Immature natural killer cell (primary cell): ENCODE measurements around the gene SLC22A16. TPM values are rescaled to one million over a fixed set of nuclear protein-coding genes. Genes with fewer than 3 reads are reported as not detected.

Source experiments
- DNase-seq, 3 donors: peaks; one replicate each; pipeline ENCODE4 v3.0.0; 2022; ENCODE audit warnings: mixed read lengths in 1 of 3
- H3K27ac Mint-ChIP-seq, 6 donors: one replicate each; pipeline ENCODE4 v1.8.0; 2020; ENCODE audit warnings: mixed read lengths in 6 of 6, mild to moderate bottlenecking in 5 of 6, inconsistent platforms in 4 of 6, moderate library complexity in 3 of 6
- H3K27me3 Mint-ChIP-seq, 3 donors: one replicate each; pipeline ENCODE4 v1.8.0; 2020 to 2021; ENCODE audit warnings: low read depth in 3 of 3, mild to moderate bottlenecking in 3 of 3, mixed read lengths in 3 of 3, moderate library complexity in 3 of 3, inconsistent platforms in 1 of 3
- H3K36me3 Mint-ChIP-seq, 3 donors: one replicate each; pipeline ENCODE4 v1.8.0; 2020; ENCODE audit warnings: mixed read lengths in 3 of 3, inconsistent platforms in 2 of 3, mild to moderate bottlenecking in 2 of 3
- H3K4me1 Mint-ChIP-seq, 2 donors: one replicate each; pipeline ENCODE4 v1.8.0; 2020; ENCODE audit warnings: inconsistent platforms in 2 of 2, mild to moderate bottlenecking in 2 of 2, mixed read lengths in 2 of 2, moderate library complexity in 1 of 2
- H3K4me3 Mint-ChIP-seq, 5 donors: one replicate each; pipeline ENCODE4 v1.8.0; 2020; ENCODE audit warnings: mild to moderate bottlenecking in 5 of 5, mixed read lengths in 5 of 5, inconsistent platforms in 3 of 5, moderate library complexity in 3 of 5
- H3K9me3 Mint-ChIP-seq, 6 donors: one replicate each; pipeline ENCODE4 v1.8.0; 2020; ENCODE audit warnings: mild to moderate bottlenecking in 6 of 6, mixed read lengths in 6 of 6, inconsistent platforms in 4 of 6, moderate library complexity in 3 of 6
- polyA plus RNA-seq, 3 donors: library from polyadenylated mRNA; unstranded; fragments of 300-500 nt; fragmentation: Illumina TruSeq; gene quantifications; one replicate each; pipeline ENCODE4 v1.2.3, GENCODE V29; 2021

SLC22A16 gene
- polyA plus RNA-seq, 3 donors from 2014 or later, result not detected

DNA sequence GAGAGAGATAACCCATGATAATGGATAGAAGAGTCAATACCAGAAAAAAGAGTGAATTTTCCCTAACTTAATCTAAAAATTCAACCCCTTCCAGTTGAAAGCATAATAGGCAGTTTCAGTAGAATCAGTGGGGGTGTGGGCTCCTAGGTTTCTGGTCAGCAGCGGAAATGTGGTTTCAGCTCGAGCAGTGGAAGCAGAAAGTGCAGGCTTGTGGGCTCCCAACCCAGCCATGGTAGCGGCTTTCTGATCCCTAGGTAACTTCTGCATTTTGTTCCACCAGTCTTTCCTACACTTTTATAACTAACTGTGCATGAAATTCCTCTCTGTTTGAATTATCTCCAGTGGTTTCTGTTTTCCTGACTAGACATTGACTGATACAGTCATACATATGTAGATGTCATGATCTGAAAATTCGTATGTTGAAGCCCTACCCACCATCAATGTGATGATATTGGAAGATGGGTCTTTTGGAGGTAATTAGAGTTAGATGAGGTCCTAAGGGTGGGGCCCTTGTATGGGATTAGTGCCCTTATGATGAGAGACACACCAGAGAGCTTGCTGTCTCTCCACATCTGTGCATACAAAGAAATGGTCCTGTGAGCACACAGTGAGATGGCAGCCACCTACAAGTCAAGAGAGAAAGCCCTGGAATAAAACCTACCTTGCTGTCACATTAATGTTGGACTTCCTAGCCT is 54.5 kb downstream of the SLC22A16 start:
- Mint-ChIP-seq H3K4me3 (peak overlapping the region; percentile 7 to 51 (median 38)), H3K27ac (no peak overlapping the region), H3K27me3 (peaks cover 2 to 26% (median 7%) of the 10 kb centered on the region in 3 donors)

DNA sequence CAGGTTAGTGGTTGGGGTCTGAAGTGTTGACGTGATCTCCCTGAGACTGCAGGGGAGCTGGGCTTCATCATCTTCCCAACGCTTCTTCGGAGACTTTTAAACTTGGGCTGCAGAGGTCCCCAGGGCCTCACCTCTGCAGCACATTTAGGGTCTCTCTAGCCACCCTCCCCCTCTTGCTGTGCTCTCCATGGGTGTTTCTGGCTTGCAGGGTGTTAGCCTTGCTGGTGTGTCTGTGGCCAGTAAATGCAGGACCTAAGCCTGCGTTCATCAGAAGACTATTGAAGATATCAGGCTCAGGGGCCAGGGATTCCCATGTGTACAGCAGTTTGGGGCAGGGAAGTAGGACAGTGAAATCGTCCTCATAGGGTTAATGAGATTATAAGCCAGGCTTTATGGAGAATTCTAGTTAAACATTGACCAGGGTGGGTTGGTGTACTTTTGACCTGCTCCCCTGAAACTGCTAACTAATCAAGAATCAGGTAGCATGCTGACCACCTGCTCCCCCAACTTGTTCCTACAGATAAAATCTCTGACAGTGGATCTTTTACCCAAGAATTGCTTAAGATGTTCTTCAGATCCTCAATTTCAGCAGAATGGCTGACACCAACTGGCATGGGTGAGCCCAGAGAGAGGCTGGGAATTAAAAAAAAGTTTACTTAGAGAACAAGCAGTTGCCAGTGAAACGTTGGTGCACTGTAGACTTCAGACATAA is 57.2 kb downstream of the SLC22A16 start:
- Mint-ChIP-seq H3K4me3 (no peak overlapping the region), H3K9me3 (peaks cover 0 to 7% (median 5%) of the 10 kb centered on the region in 6 donors), H3K36me3 (peaks cover 0 to 6% (median 4%) of the 10 kb centered on the region in 3 donors), H3K4me1 (peaks cover 23 to 30% of the 10 kb centered on the region in 2 donors), H3K27ac (no peak overlapping the region), H3K27me3 (peaks cover 2 to 18% (median 7%) of the 10 kb centered on the region in 3 donors)
- no peak for DNase-seq

More for the DNA sequence above, 54.5 kb downstream of the SLC22A16 start:
- H3K9me3 Mint-ChIP-seq, result peaks cover 0 to 7% (median 5%) of the 10 kb centered on the region in 6 donors
- H3K4me1 Mint-ChIP-seq, result peaks cover 13 to 22% of the 10 kb centered on the region in 2 donors
- DNase-seq, result peak; percentile 19 to 21 (median 20)
- peaks cover 0 to 6% (median 4%) of the 10 kb centered on the region in 3 donors for H3K36me3 Mint-ChIP-seq

DNA sequence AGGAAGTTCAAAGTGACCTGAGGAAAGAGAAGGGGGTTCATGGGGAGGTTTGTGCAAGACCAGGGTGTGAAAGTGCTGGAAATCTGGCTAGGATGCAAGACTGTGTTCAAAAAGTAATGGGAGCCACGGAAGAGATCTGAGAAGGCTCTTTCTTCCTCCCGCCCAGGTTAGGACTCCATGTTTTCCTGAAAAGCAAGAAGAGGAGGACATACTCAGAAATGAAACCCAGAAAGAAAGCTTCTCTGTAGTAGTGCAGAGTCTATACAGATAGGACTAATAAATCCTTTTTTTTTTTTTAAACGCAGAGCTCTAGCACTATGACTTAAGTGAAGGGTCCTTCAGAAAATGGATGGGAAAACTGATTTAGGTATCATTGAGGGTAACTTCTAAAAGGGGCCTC is 57.8 kb downstream of the SLC22A16 start:
- H3K27ac Mint-ChIP-seq, result no peak overlapping the region
- peaks cover 0 to 7% (median 4%) of the 10 kb centered on the region in 6 donors for H3K9me3 Mint-ChIP-seq
- H3K4me1 Mint-ChIP-seq, result peaks cover 23 to 30% of the 10 kb centered on the region in 2 donors

DNA sequence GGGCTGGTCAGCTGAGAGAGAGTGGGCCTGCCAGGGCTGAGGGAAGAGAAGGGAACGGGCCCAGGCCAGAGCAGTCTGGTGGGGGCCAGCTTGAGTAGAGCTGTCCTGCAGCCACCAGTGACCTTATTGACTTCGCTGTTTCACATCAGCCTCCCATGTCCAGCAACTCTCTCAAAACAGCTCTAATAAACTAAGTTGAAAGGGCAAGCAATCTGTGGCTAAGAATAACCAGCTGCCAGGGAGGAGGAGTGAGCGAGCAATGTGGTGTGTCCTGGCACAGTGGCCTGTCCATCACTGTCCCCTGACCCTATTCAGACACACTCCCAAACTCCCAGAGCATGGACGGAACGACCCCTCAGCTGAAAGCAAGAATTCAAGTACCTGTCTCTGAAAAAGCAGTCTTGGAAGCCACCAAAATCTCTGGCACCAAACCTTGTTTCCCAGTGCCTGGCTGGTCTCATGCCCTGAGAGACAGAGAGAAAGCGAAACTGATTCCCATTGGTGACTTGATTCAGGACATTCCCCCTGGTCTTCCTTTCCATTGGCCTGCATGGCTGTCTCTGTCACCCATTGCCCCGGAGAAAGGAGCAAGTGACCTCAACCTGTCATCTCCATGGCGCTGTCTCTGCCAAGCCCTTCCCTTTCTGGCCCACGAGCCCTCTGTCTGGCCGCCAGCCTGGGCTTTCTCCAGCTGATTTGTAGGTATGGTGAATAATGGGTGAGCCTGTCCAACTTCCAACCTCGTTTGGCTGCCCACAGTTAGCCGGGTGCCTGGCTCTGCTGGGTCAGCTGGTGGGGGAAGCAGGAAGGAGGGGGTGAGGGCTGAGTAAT is 61.1 kb downstream of the SLC22A16 start, which contains the start of gene DDO:
Gene DDO, minus strand, starts transcription at position 490 of the 831 bp plus-strand sequence. CDS start 2,113 bp downstream, outside the sequence.
- no peaks in the 10 kb centered on the region for H3K9me3 Mint-ChIP-seq
- H3K36me3 Mint-ChIP-seq, result no peaks in the 10 kb centered on the region
- DNase-seq, result no peak
- H3K27ac Mint-ChIP-seq, result peak within 1 kb of the TSS in 3 of 6 donors; percentile 4 to 53 (median 50)
- peaks cover 13 to 20% of the 10 kb centered on the region in 2 donors for H3K4me1 Mint-ChIP-seq
- H3K4me3 Mint-ChIP-seq, result peak within 1 kb of the TSS; percentile 13 to 70 (median 25)
- peaks cover 0 to 4% (median 0%) of the 10 kb centered on the region in 3 donors for H3K27me3 Mint-ChIP-seq

More for the DNA sequence above, 57.8 kb downstream of the SLC22A16 start:
- Mint-ChIP-seq H3K27me3 (peaks cover 0 to 12% (median 4%) of the 10 kb centered on the region in 3 donors), H3K36me3 (peaks cover 0 to 6% (median 4%) of the 10 kb centered on the region in 3 donors), H3K4me3 (no peak overlapping the region)
- DNase-seq, result no peak

DNA sequence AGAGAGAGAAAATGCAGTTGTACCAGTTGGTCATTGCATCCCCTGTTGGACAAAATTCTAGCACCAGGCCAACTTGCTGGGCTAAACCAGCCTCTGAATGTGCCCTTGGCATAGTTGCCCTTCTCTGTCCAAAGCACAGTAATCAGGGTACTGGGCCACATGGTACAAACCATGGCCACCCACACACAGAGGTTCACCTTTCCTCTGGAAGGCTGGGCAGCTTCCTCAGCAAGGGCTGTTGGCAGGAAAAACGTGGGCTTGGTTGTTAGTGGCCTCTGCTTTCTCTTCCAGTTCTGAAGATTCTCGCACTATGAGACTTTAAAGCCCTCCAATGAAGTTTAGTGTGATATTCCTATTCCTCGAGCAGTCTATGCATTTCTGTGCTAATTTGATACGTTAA is 61.7 kb downstream of the SLC22A16 start:
- peak overlapping the region in 1 of 6 donors; percentile 50 for H3K27ac Mint-ChIP-seq
- H3K9me3 Mint-ChIP-seq, result no peaks in the 10 kb centered on the region
- peaks cover 13 to 20% of the 10 kb centered on the region in 2 donors for H3K4me1 Mint-ChIP-seq
- no peaks in the 10 kb centered on the region for H3K27me3 Mint-ChIP-seq
- no peak for DNase-seq
- H3K36me3 Mint-ChIP-seq, result no peaks in the 10 kb centered on the region
- no peak overlapping the region for H3K4me3 Mint-ChIP-seq

DNA sequence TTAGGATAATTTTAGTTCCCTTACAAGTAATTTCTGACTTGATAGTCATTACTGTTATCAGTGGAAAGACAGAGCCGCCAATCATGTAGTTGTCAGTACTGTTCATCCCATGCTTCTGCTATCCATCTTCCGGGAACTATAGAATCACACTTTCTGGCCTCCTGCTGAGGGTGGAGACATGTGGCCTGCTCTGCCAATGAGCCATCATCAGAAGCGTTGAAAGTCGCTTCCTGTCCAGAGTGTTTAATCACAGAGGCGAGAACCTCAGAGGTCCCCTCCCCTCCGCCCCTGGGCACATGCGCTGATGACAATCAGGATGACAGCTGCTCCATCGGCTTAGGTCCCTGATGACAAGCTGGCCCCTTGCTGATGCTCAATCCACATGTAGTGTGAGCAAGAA is 64.1 kb downstream of the SLC22A16 start:
- Mint-ChIP-seq H3K4me3 (no peak overlapping the region), H3K27ac (no peak overlapping the region), H3K4me1 (peaks cover 13 to 20% of the 10 kb centered on the region in 2 donors), H3K36me3 (no peaks in the 10 kb centered on the region), H3K27me3 (no peaks in the 10 kb centered on the region), H3K9me3 (no peaks in the 10 kb centered on the region)
- peak in 1 of 3 donors; percentile 6 for DNase-seq

DNA sequence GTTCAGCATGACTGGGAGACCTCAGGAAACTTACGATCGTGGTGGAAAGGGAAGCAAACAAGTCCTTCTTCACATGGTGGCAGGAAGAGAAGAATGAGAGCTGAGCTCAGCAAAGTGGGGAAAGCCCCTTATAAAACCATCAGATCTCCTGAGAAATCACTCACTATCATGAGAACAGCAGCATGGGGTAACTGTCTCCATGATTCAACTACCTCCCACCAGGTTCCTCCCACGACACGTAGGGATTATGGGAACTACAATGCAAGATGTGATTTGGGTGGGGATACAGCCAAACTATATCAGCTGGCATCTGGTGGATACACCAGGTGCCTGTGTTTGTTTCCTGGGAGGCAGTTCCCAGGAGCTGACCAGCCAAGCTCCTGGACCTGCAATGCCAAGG is 65.9 kb downstream of the SLC22A16 start:
- H3K27me3 Mint-ChIP-seq, result no peaks in the 10 kb centered on the region
- no peaks in the 10 kb centered on the region for H3K36me3 Mint-ChIP-seq
- H3K9me3 Mint-ChIP-seq, result no peaks in the 10 kb centered on the region
- no peak overlapping the region for H3K4me3 Mint-ChIP-seq
- peaks cover 11 to 20% of the 10 kb centered on the region in 2 donors for H3K4me1 Mint-ChIP-seq
- DNase-seq, result no peak
- H3K27ac Mint-ChIP-seq, result no peak overlapping the region

DNA sequence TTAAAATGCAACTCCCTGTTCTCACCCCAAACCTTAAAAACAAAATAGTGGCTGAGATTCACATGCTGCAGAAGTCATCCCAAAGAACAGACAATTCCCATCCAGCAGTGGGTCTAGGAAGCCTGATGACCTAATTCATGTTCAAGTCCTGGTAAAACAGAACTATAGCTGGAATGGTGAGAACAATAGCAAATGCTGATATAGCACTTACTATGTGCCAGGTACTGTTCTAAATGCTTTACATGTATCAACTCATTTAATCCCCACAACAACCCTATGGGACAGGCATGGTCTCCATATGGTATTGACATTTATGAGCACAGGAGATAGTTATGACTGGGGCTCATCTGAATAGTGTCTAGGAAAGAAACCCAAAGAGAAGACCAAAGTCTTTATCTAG is 66.6 kb downstream of the SLC22A16 start:
- no peak for DNase-seq
- H3K4me3 Mint-ChIP-seq, result no peak overlapping the region
- H3K27ac Mint-ChIP-seq, result no peak overlapping the region
- H3K4me1 Mint-ChIP-seq, result peaks cover 4 to 14% of the 10 kb centered on the region in 2 donors
- H3K36me3 Mint-ChIP-seq, result no peaks in the 10 kb centered on the region
- H3K27me3 Mint-ChIP-seq, result no peaks in the 10 kb centered on the region
- no peaks in the 10 kb centered on the region for H3K9me3 Mint-ChIP-seq

DNA sequence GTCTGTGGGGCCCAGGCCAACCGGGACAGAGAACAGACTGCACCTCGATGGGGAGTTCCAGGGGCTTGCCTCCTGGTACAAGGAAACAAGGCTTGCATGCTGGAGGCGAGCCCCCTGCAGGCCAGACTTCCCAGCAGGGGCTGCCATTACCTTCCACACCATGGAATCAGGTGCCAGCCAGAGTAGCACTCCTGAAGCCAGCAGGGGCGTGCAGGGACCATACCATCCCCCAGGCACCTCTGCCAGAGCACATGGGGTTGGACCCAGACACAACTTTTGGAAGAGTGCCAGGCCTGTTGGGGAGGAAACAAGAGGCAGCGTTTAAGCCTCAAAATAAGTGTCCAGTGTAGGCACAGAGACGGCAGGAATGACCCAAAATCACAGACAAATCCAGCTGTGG is 67.5 kb downstream of the SLC22A16 start:
- Mint-ChIP-seq H3K27me3 (no peaks in the 10 kb centered on the region), H3K9me3 (no peaks in the 10 kb centered on the region), H3K27ac (no peak overlapping the region)

DNA sequence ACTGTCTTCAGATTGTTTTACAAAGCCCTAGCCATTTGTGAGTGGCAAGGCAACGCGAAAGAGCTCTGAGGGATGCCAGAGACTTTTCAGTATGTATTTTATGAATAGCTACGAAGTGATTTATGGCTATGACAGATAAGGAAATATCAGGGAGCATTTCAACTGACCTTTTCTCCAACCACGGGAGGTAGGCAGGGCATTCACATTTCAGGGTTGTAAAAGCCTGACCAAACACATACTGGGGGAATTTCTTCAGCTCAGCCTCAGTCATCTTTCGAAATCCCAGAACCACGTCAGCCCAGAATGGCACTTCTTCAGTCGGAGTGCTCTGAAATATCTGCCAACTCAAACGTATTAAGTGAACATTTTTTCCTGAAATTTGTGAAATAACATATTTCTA is 71.8 kb downstream of the SLC22A16 start:
- H3K36me3 Mint-ChIP-seq, result no peaks in the 10 kb centered on the region
- DNase-seq, result no peak
- H3K4me3 Mint-ChIP-seq, result no peak overlapping the region

More for the DNA sequence above, 67.5 kb downstream of the SLC22A16 start:
- Mint-ChIP-seq H3K4me1 (peaks cover 4 to 12% of the 10 kb centered on the region in 2 donors), H3K36me3 (no peaks in the 10 kb centered on the region), H3K4me3 (no peak overlapping the region)
- no peak for DNase-seq

DNA sequence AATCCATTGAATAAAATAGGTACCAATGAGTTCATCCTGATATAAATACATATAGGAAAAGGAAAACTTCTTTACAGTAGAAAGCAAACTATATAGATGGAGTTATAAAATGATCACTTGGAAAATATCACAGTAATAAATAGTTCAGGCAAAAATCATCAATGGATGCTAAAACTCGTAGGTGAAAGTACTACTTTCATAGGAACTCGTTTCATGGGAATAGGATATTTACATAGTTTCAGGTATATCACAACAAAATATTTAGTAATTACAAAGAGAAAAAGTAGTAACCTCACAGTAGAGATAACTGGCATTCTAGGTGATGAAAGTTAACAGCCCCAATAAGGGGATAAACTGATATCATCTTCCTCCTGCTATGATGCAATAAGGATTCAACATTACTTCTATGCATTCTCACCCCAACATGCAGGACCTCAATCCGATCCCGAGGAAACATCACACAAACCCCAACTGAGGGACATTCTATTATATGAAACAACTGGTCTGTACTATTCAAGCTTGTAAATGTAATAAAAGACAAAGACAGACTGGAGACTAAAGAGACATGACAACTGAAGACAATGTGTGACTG is 74.7 kb downstream of the SLC22A16 start:
- no peaks in the 10 kb centered on the region for H3K36me3 Mint-ChIP-seq
- no peak overlapping the region for H3K27ac Mint-ChIP-seq

More for the DNA sequence above, 71.8 kb downstream of the SLC22A16 start:
- H3K27ac Mint-ChIP-seq, result no peak overlapping the region
- H3K9me3 Mint-ChIP-seq, result no peaks in the 10 kb centered on the region
- H3K27me3 Mint-ChIP-seq, result peaks cover 0 to 4% (median 2%) of the 10 kb centered on the region in 3 donors
- H3K4me1 Mint-ChIP-seq, result no peaks in the 10 kb centered on the region

DNA sequence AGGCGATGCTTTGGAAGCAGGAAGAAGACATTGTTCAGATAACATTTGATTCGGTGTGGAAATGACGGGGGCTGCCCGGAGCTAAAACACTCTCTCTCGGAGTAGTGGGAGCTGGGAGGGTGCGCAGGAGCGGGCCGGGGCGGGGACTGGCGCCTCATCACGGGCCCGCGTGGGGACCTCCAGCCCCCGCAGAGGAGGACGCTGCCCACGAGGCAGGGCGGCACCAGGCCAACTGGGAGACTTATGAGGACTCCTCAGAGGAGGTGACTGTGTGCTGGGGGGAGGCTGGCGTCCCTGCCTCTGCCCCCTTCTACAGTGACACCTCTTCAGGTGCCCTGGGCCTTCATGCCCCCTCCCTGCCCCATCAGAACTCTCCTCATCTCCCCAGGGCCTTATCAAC is 76.2 kb downstream of the SLC22A16 start:
- H3K27ac Mint-ChIP-seq, result no peak overlapping the region
- peak overlapping the region in 3 of 5 donors; percentile 60 to 65 (median 64) for H3K4me3 Mint-ChIP-seq
- no peaks in the 10 kb centered on the region for H3K4me1 Mint-ChIP-seq
- peaks cover 2 to 8% (median 6%) of the 10 kb centered on the region in 3 donors for H3K27me3 Mint-ChIP-seq
- no peak for DNase-seq
- no peaks in the 10 kb centered on the region for H3K36me3 Mint-ChIP-seq
- H3K9me3 Mint-ChIP-seq, result no peaks in the 10 kb centered on the region

More for the DNA sequence above, 74.7 kb downstream of the SLC22A16 start:
- H3K27me3 Mint-ChIP-seq, result peaks cover 2 to 8% (median 6%) of the 10 kb centered on the region in 3 donors
- H3K4me3 Mint-ChIP-seq, result no peak overlapping the region
- no peaks in the 10 kb centered on the region for H3K9me3 Mint-ChIP-seq
- H3K4me1 Mint-ChIP-seq, result no peaks in the 10 kb centered on the region
- no peak for DNase-seq
